ENCODE results near the gene TMEM51.

DNA sequence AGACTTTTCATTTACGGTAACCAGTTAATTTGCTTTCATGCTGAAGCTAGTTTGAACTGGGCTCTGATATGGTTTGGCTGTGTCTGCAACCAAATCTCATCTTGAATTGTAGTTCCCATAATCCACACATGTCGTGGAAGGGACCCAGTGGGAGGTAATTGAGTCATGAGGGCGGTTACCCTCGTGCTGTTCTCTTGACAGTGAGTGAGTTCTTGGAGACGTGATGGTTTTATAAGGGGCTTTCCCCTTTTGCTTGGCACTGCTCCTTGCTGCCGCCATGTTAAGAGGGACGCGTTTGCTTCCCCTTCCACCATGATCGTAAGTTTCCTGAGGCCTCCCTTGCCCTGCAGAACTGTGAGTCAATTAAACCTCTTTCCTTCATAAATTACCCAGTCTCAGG, 83.2 kb downstream of the TMEM51 start:
- TF ChIP-seq, protein P1, sequence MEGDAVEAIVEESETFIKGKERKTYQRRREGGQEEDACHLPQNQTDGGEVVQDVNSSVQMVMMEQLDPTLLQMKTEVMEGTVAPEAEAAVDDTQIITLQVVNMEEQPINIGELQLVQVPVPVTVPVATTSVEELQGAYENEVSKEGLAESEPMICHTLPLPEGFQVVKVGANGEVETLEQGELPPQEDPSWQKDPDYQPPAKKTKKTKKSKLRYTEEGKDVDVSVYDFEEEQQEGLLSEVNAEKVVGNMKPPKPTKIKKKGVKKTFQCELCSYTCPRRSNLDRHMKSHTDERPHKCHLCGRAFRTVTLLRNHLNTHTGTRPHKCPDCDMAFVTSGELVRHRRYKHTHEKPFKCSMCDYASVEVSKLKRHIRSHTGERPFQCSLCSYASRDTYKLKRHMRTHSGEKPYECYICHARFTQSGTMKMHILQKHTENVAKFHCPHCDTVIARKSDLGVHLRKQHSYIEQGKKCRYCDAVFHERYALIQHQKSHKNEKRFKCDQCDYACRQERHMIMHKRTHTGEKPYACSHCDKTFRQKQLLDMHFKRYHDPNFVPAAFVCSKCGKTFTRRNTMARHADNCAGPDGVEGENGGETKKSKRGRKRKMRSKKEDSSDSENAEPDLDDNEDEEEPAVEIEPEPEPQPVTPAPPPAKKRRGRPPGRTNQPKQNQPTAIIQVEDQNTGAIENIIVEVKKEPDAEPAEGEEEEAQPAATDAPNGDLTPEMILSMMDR (IDR thresholded peaks at IDR 0.05 in 8 of 11, conservative IDR thresholded peaks at IDR 0.05 in 3 of 11): no peak
- TF ChIP-seq POLR2A (IDR thresholded peaks at IDR 0.05): no peak

All from spleen (tissue), 7 donors.